ENCODE results near the gene CSPG4.
A peak's percentile ranks its signal among the peaks of the same experiment; 100 is the strongest.
"Not testable (repeated sequence)": the region's sequence is repeated elsewhere in the genome, so short reads cannot be mapped to it uniquely, and the experiment has no call there.

CSPG4 gene

GRCh38 chr15:75751116-75751875 is 38.6 kb upstream of the CSPG4 start:
- Histone ChIP-seq H3K4me3 (ENCODE audit: low read length in 2 of 2) (no peak overlapping the region), H3K4me1 (ENCODE audit: control insufficient read depth in 2 of 2, insufficient read depth in 1 of 2, low read depth in 1 of 2, low read length in 2 of 2) (no peaks in the 10 kb centered on the region), H3K18ac (ENCODE audit: low read length) (no peak overlapping the region), H3K4ac (ENCODE audit: low read length) (no peak overlapping the region), H2BK5ac (ENCODE audit: low read length) (no peak overlapping the region), H3K4me2 (ENCODE audit: insufficient read depth, low read length, poor library complexity, severe bottlenecking) (no peak overlapping the region), H2AK5ac (ENCODE audit: low read depth, low read length) (peak overlapping the region; percentile 56), H3K27ac (replicated peaks; ENCODE audit: low read length) (no peak overlapping the region), H2BK120ac (ENCODE audit: low read depth, low read length) (no peak overlapping the region), H3K9me3 (replicated peaks in 1 of 2; ENCODE audit: control insufficient read depth in 2 of 2, insufficient read depth in 1 of 2, low read depth in 1 of 2, low read length in 2 of 2) (no peaks in the 10 kb centered on the region), H3K23ac (ENCODE audit: low read depth, low read length, poor library complexity) (no peak overlapping the region), H2AFZ (ENCODE audit: low read length) (no peak overlapping the region), H3K14ac (ENCODE audit: low read length) (no peak overlapping the region), H3K27me3 (ENCODE audit: control insufficient read depth in 3 of 3, insufficient read depth in 3 of 3, low read depth in 1 of 3, low read length in 3 of 3) (peaks cover 0 to 20% (median 0%) of the 10 kb centered on the region in 3 experiments), H3K79me1 (ENCODE audit: low read depth, low read length) (peaks cover 2% of the 10 kb centered on the region), H2BK12ac (ENCODE audit: low read length) (no peak overlapping the region), H2BK15ac (ENCODE audit: low read length) (no peak overlapping the region), H3K36me3 (replicated peaks in 1 of 2; ENCODE audit: control insufficient read depth in 2 of 2, insufficient read depth in 2 of 2, low read length in 2 of 2) (no peaks in the 10 kb centered on the region), H4K8ac (ENCODE audit: low read depth, low read length) (no peak overlapping the region), H4K91ac (ENCODE audit: low read depth, low read length, poor library complexity) (no peak overlapping the region), H3K9ac (ENCODE audit: low read depth, low read length, poor library complexity) (no peak overlapping the region)
- no peak for DNase-seq (ENCODE audit: low spot score)
- no CpG with 5 or more reads among the region's 2 CpGs for WGBS, 2 donors (ENCODE audit: extremely low coverage in 2 of 2, insufficient read length in 2 of 2, insufficient replicate concordance in 1 of 2)

- H4K91ac ChIP-seq (ENCODE audit: low read depth, low read length, poor library complexity): no peak overlapping the region
- H3K14ac ChIP-seq (ENCODE audit: low read length): no peak overlapping the region
- peak overlapping the region; percentile 39 for H2BK5ac ChIP-seq (ENCODE audit: low read length)
- H3K36me3 ChIP-seq (replicated peaks in 1 of 2; ENCODE audit: control insufficient read depth in 2 of 2, insufficient read depth in 2 of 2, low read length in 2 of 2): no peaks in the 10 kb centered on the region
- H2BK120ac ChIP-seq (ENCODE audit: low read depth, low read length): no peak overlapping the region
- no peak overlapping the region for H3K4ac ChIP-seq (ENCODE audit: low read length)
- H3K4me3 ChIP-seq (ENCODE audit: low read length in 2 of 2): no peak overlapping the region
- peaks cover 2% of the 10 kb centered on the region for H3K79me1 ChIP-seq (ENCODE audit: low read depth, low read length)
- peaks cover 0 to 20% (median 0%) of the 10 kb centered on the region in 3 experiments for H3K27me3 ChIP-seq (ENCODE audit: control insufficient read depth in 3 of 3, insufficient read depth in 3 of 3, low read depth in 1 of 3, low read length in 3 of 3)
- no peak overlapping the region for H2AFZ ChIP-seq (ENCODE audit: low read length)
- no peak overlapping the region for H3K9ac ChIP-seq (ENCODE audit: low read depth, low read length, poor library complexity)
- DNase-seq (ENCODE audit: low spot score): no peak
- no peak overlapping the region for H2AK5ac ChIP-seq (ENCODE audit: low read depth, low read length)
- H4K8ac ChIP-seq (ENCODE audit: low read depth, low read length): no peak overlapping the region
- H3K27ac ChIP-seq (replicated peaks; ENCODE audit: low read length): no peak overlapping the region
- no peaks in the 10 kb centered on the region for H3K4me1 ChIP-seq (ENCODE audit: control insufficient read depth in 2 of 2, insufficient read depth in 1 of 2, low read depth in 1 of 2, low read length in 2 of 2)
- no CpG with 5 or more reads among the region's 10 CpGs for WGBS, 2 donors (ENCODE audit: extremely low coverage in 2 of 2, insufficient read length in 2 of 2, insufficient replicate concordance in 1 of 2)
- H2BK15ac ChIP-seq (ENCODE audit: low read length): no peak overlapping the region
- no peaks in the 10 kb centered on the region for H3K9me3 ChIP-seq (replicated peaks in 1 of 2; ENCODE audit: control insufficient read depth in 2 of 2, insufficient read depth in 1 of 2, low read depth in 1 of 2, low read length in 2 of 2)
- no peak overlapping the region for H2BK12ac ChIP-seq (ENCODE audit: low read length)
- no peak overlapping the region for H3K23ac ChIP-seq (ENCODE audit: low read depth, low read length, poor library complexity)
- no peak overlapping the region for H3K4me2 ChIP-seq (ENCODE audit: insufficient read depth, low read length, poor library complexity, severe bottlenecking)
- peak overlapping the region; percentile 53 for H3K18ac ChIP-seq (ENCODE audit: low read length)
Observed at GRCh38 chr15:75750261-75751050, 37.8 kb upstream of the CSPG4 start.

DNA sequence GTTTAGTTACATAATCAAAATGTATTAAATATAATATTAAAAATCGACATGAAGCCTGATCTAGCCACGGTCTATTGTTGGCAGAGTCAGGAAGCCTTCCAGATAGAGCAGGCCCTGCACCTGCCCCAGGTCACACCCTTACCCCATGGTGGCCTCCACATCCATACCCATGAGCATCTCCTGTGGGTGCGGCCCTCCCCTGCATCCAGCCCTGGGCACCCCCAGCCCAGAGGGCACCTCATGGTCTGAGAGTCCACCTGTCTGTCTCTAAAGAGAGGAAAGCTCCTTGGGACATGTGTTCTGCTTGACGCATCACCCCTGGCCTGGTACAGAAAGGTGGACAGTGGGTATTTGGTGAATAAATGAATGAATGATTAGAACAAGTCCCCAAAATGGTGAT is 37.2 kb upstream of the CSPG4 start:
- Histone ChIP-seq H2BK12ac (ENCODE audit: low read length) (no peak overlapping the region), H3K14ac (ENCODE audit: low read length) (no peak overlapping the region), H3K9ac (ENCODE audit: low read depth, low read length, poor library complexity) (no peak overlapping the region), H3K23ac (ENCODE audit: low read depth, low read length, poor library complexity) (no peak overlapping the region), H3K4ac (ENCODE audit: low read length) (no peak overlapping the region), H3K18ac (ENCODE audit: low read length) (no peak overlapping the region), H2BK120ac (ENCODE audit: low read depth, low read length) (no peak overlapping the region), H3K9me3 (replicated peaks in 1 of 2; ENCODE audit: control insufficient read depth in 2 of 2, insufficient read depth in 1 of 2, low read depth in 1 of 2, low read length in 2 of 2) (no peaks in the 10 kb centered on the region), H3K27me3 (ENCODE audit: control insufficient read depth in 3 of 3, insufficient read depth in 3 of 3, low read depth in 1 of 3, low read length in 3 of 3) (peaks cover 0 to 20% (median 0%) of the 10 kb centered on the region in 3 experiments), H4K91ac (ENCODE audit: low read depth, low read length, poor library complexity) (no peak overlapping the region), H3K4me3 (ENCODE audit: low read length in 2 of 2) (no peak overlapping the region), H4K8ac (ENCODE audit: low read depth, low read length) (no peak overlapping the region), H3K36me3 (replicated peaks in 1 of 2; ENCODE audit: control insufficient read depth in 2 of 2, insufficient read depth in 2 of 2, low read length in 2 of 2) (no peaks in the 10 kb centered on the region), H3K4me2 (ENCODE audit: insufficient read depth, low read length, poor library complexity, severe bottlenecking) (no peak overlapping the region), H3K27ac (replicated peaks; ENCODE audit: low read length) (no peak overlapping the region), H2BK5ac (ENCODE audit: low read length) (peak overlapping the region; percentile 39), H2AK5ac (ENCODE audit: low read depth, low read length) (no peak overlapping the region), H3K4me1 (ENCODE audit: control insufficient read depth in 2 of 2, insufficient read depth in 1 of 2, low read depth in 1 of 2, low read length in 2 of 2) (no peaks in the 10 kb centered on the region), H2AFZ (ENCODE audit: low read length) (no peak overlapping the region), H2BK15ac (ENCODE audit: low read length) (no peak overlapping the region), H3K79me1 (ENCODE audit: low read depth, low read length) (peaks cover 2% of the 10 kb centered on the region)
- WGBS, 2 donors (ENCODE audit: extremely low coverage in 2 of 2, insufficient read length in 2 of 2, insufficient replicate concordance in 1 of 2): no CpG with 5 or more reads among the region's 4 CpGs
- no peak for DNase-seq (ENCODE audit: low spot score)

- not testable (repeated sequence) for H3K23ac ChIP-seq (ENCODE audit: low read depth, low read length, poor library complexity); H2AFZ ChIP-seq (ENCODE audit: low read length); H2BK5ac ChIP-seq (ENCODE audit: low read length); DNase-seq (ENCODE audit: low spot score); H2BK12ac ChIP-seq (ENCODE audit: low read length); H3K18ac ChIP-seq (ENCODE audit: low read length); H3K9me3 ChIP-seq (replicated peaks in 1 of 2; ENCODE audit: control insufficient read depth in 2 of 2, insufficient read depth in 1 of 2, low read depth in 1 of 2, low read length in 2 of 2); H2BK15ac ChIP-seq (ENCODE audit: low read length); H3K79me1 ChIP-seq (ENCODE audit: low read depth, low read length); H3K4me2 ChIP-seq (ENCODE audit: insufficient read depth, low read length, poor library complexity, severe bottlenecking); H3K27ac ChIP-seq (replicated peaks; ENCODE audit: low read length); H3K4me3 ChIP-seq (ENCODE audit: low read length in 2 of 2); H3K36me3 ChIP-seq (replicated peaks in 1 of 2; ENCODE audit: control insufficient read depth in 2 of 2, insufficient read depth in 2 of 2, low read length in 2 of 2); H3K9ac ChIP-seq (ENCODE audit: low read depth, low read length, poor library complexity); H4K91ac ChIP-seq (ENCODE audit: low read depth, low read length, poor library complexity); H3K4me1 ChIP-seq (ENCODE audit: control insufficient read depth in 2 of 2, insufficient read depth in 1 of 2, low read depth in 1 of 2, low read length in 2 of 2); H4K8ac ChIP-seq (ENCODE audit: low read depth, low read length); H3K4ac ChIP-seq (ENCODE audit: low read length); H3K14ac ChIP-seq (ENCODE audit: low read length); H2AK5ac ChIP-seq (ENCODE audit: low read depth, low read length); H2BK120ac ChIP-seq (ENCODE audit: low read depth, low read length)
- no CpG with 5 or more reads among the region's 10 CpGs for WGBS, 2 donors (ENCODE audit: extremely low coverage in 2 of 2, insufficient read length in 2 of 2, insufficient replicate concordance in 1 of 2)
- H3K27me3 ChIP-seq (ENCODE audit: control insufficient read depth in 3 of 3, insufficient read depth in 3 of 3, low read depth in 1 of 3, low read length in 3 of 3): peaks cover 0 to 20% (median 0%) of the 10 kb centered on the region in 3 experiments
Observed at GRCh38 chr15:75748882-75749281, 36.2 kb upstream of the CSPG4 start.

Data from neuronal stem cell (in vitro differentiated cells).